HCT116 (cell line): Measurements from ENCODE around the gene PPM1J. TPM values are rescaled to one million over a fixed set of nuclear protein-coding genes. Genes with fewer than 3 reads are reported as not detected.

ENCODE experiments used
- ATAC-seq: fragments of 200-7000 bp; cut with Tn5 transposase; 2 replicates; pipeline ENCODE4 v1.9.1; 2020; ENCODE audit warnings: mild to moderate bottlenecking, moderate library complexity
- BruUV-seq: library from RNA; stranded (reverse); fragments of 400-500 nt; replicated peaks from 2 replicates; lab custom pipeline; 2021; lab: Mats Ljungman, UMichigan
- CTCF ChIA-PET: fragments of 300-600 bp; sonication (Branson Sonifier 250); formaldehyde crosslinking; loops from one replicate; lab custom pipeline; 2021; ENCODE audit warnings: antibody characterized with exemption; lab: Charles Lee
- POLR2A ChIA-PET: fragments of 300-600, 350-600 bp; sonication (Branson Sonifier 250); formaldehyde crosslinking; loops from one replicate; lab custom pipeline; 2021; ENCODE audit warnings: antibody characterized with exemption; lab: Charles Lee
- RAD21 ChIA-PET, 2 experiments: fragments of 300-600 bp; sonication (Branson Sonifier 250); formaldehyde crosslinking; loops; one replicate each; lab custom pipeline; 2023; ENCODE audit warnings: low total read pairs in 2 of 2; ENCODE audit not compliant: uncharacterized antibody in 2 of 2, unreplicated experiment in 2 of 2, low non-redundant PET in 1 of 2; lab: Charles Lee
- DNase-seq: peaks from one replicate; pipeline ENCODE4 v3.0.0-alpha.2; 2010; ENCODE audit warnings: low read depth, low spot score
- H2AFZ ChIP-seq: fragments of 200-600 bp; shearing (Covaris generic), sonication (generic); 2 replicates; pipeline ENCODE4 v1.6.1; 2017; ENCODE audit warnings: low read depth, mixed run types, mixed read lengths, antibody characterized with exemption, low read length; ENCODE audit not compliant: poor library complexity, severe bottlenecking
- H3K27ac ChIP-seq: 2 replicates; pipeline ENCODE4 v1.5.1; 2012; ENCODE audit warnings: low read depth, low read length
- H3K27me3 ChIP-seq: fragments of 200-600 bp; sonication (generic); 2 replicates; pipeline ENCODE4 v1.6.1; 2016; ENCODE audit warnings: mixed run types, low read length, mixed read lengths; ENCODE audit not compliant: insufficient read depth
- H3K36me3 ChIP-seq, 2 experiments: fragments of 200-500 bp in 1 of 2; fragments of 200-600 bp in 1 of 2; sonication (Bioruptor generic) in 1 of 2; sonication (generic) in 1 of 2; 2 replicates each; pipeline versions ENCODE4 v1.5.1 to v1.6.1; 2014 to 2016; ENCODE audit warnings: low read length in 2 of 2, inconsistent platforms in 1 of 2, mixed read lengths in 1 of 2, mixed run types in 1 of 2; ENCODE audit not compliant: insufficient read depth in 2 of 2, control insufficient read depth in 1 of 2
- H3K4me1 ChIP-seq, 2 experiments: fragments of 200-600 bp in 1 of 2; sonication (generic) in 1 of 2; 2 replicates each; pipeline versions ENCODE4 v1.5.1 to v1.6.1; 2012 to 2017; ENCODE audit warnings: low read length in 2 of 2, inconsistent platforms in 1 of 2, mild to moderate bottlenecking in 1 of 2, mixed read lengths in 1 of 2, mixed run types in 1 of 2, moderate library complexity in 1 of 2; ENCODE audit not compliant: insufficient read depth in 2 of 2, control insufficient read depth in 1 of 2
- H3K4me2 ChIP-seq: fragments of 200-600 bp; sonication (generic); 2 replicates; pipeline ENCODE4 v1.6.1; 2017; ENCODE audit warnings: mixed run types, low read length, mixed read lengths
- H3K4me3 ChIP-seq, 2 experiments: fragments of 200-600 bp in 1 of 2; sonication (generic) in 1 of 2; replicated peaks in 1 of 2; 2 replicates each; pipeline ENCODE4 v1.5.1; 2011 to 2016; ENCODE audit warnings: low read length in 2 of 2, control low read depth in 1 of 2, low read depth in 1 of 2, mild to moderate bottlenecking in 1 of 2, mixed read lengths in 1 of 2, mixed run types in 1 of 2
- H3K79me2 ChIP-seq: fragments of 200-600 bp; sonication (generic); 2 replicates; pipeline ENCODE4 v1.6.1; 2017; ENCODE audit warnings: mild to moderate bottlenecking, mixed run types, low read length, moderate library complexity, mixed read lengths; ENCODE audit not compliant: insufficient read depth
- H3K9ac ChIP-seq: fragments of 200-600 bp; sonication (generic); 2 replicates; pipeline ENCODE4 v1.6.1; 2016; ENCODE audit warnings: low read length, mixed read lengths
- H3K9me2 ChIP-seq: fragments of 200-600 bp; sonication (generic), shearing (Covaris generic); 2 replicates; pipeline ENCODE4 v1.6.1; 2017; ENCODE audit warnings: mixed run types, mild to moderate bottlenecking, moderate library complexity; ENCODE audit not compliant: insufficient read depth
- H3K9me3 ChIP-seq, 2 experiments: fragments of 200-500 bp in 1 of 2; fragments of 200-600 bp in 1 of 2; sonication (Bioruptor generic) in 1 of 2; sonication (generic) in 1 of 2; 2 replicates each; pipeline ENCODE4 v1.6.1; 2014 to 2017; ENCODE audit warnings: low read length in 2 of 2, mixed read lengths in 2 of 2, inconsistent platforms in 1 of 2, low read depth in 1 of 2, mild to moderate bottlenecking in 1 of 2, mixed run types in 1 of 2, moderate library complexity in 1 of 2; ENCODE audit not compliant: control insufficient read depth in 1 of 2, insufficient read depth in 1 of 2
- H4K20me1 ChIP-seq: fragments of 200-600 bp; sonication (generic), shearing (Covaris generic); 2 replicates; pipeline ENCODE4 v1.6.1; 2017; ENCODE audit warnings: mixed run types, mild to moderate bottlenecking, moderate library complexity; ENCODE audit not compliant: insufficient read depth
- CBX3 ChIP-seq: IDR thresholded peaks from 2 replicates; pipeline ENCODE4 v1.6.1; 2012; ENCODE audit warnings: low read depth
- CEBPB ChIP-seq: IDR thresholded peaks from 2 replicates; pipeline ENCODE4 v1.6.1; 2012; ENCODE audit warnings: low read depth
- ELF1 ChIP-seq: IDR thresholded peaks from 2 replicates; pipeline ENCODE4 v1.6.1; 2012; ENCODE audit warnings: low read depth, borderline replicate concordance
- JUND ChIP-seq: IDR thresholded peaks from 2 replicates; pipeline ENCODE4 v1.6.1; 2012
- POLR2A ChIP-seq: IDR thresholded peaks from 2 replicates; pipeline ENCODE4 v1.7.0; 2011; ENCODE audit warnings: borderline replicate concordance; ENCODE audit not compliant: insufficient read depth, insufficient read length; ENCODE audit errors: extremely low read depth
- RAD21 ChIP-seq: IDR thresholded peaks from 2 replicates; pipeline ENCODE4 v1.6.1; 2012; ENCODE audit warnings: low read depth, mild to moderate bottlenecking
- SIN3A ChIP-seq: IDR thresholded peaks from 2 replicates; pipeline ENCODE4 v1.6.1; 2012; ENCODE audit warnings: low read depth
- SRF ChIP-seq: IDR thresholded peaks from 2 replicates; pipeline ENCODE4 v1.6.1; 2012; ENCODE audit warnings: low read depth
- TCF7L2 ChIP-seq: IDR thresholded peaks from 2 replicates; pipeline ENCODE4 v1.7.0; 2011; ENCODE audit warnings: borderline replicate concordance, inconsistent platforms; ENCODE audit not compliant: insufficient read depth, insufficient read length; ENCODE audit errors: extremely low read depth
- YY1 ChIP-seq: IDR thresholded peaks from 2 replicates; pipeline ENCODE4 v1.6.1; 2011; ENCODE audit warnings: low read length, low read depth, moderate library complexity, mild to moderate bottlenecking; ENCODE audit not compliant: insufficient replicate concordance; ENCODE audit errors: extremely low read depth
- ZFX ChIP-seq: fragments of 450-650 bp; IDR thresholded peaks from 2 replicates; pipeline ENCODE4 v1.6.1; 2017
- intact Hi-C: fragments of 100-400 bp; cut with micrococcal nuclease; formaldehyde crosslinking; loops from 2 replicates; pipeline ENCODE4 v1.10.0; 2022
- total RNA-seq: library from RNA; stranded (reverse); gene quantifications from one replicate; pipeline ENCODE4 v1.2.1, GENCODE V29; 2021; ENCODE audit not compliant: unreplicated experiment
- TF ChIP-seq, protein P1 (sequence below): IDR thresholded peaks from 2 replicates; pipeline ENCODE4 v1.6.1; 2012; ENCODE audit warnings: low read depth
- TF ChIP-seq, protein P2 (sequence below): IDR thresholded peaks from 2 replicates; pipeline ENCODE4 v1.6.1; 2012
- TF ChIP-seq, protein P3 (sequence below): IDR thresholded peaks from 2 replicates; pipeline ENCODE4 v1.6.1; 2011; ENCODE audit warnings: mild to moderate bottlenecking, low read length, moderate library complexity; ENCODE audit not compliant: insufficient replicate concordance; ENCODE audit errors: extremely low read depth
- TF ChIP-seq, protein P4 (sequence below), 3 experiments: fragments of 200-600 bp in 1 of 3; sonication (generic) in 1 of 3; IDR thresholded peaks in 2 of 3; conservative IDR thresholded peaks in 1 of 3; 2 replicates each; pipeline ENCODE4 v1.5.1; 2012 to 2017; ENCODE audit warnings: low read depth in 2 of 3, low read length in 2 of 3, antibody characterized with exemption in 1 of 3, borderline replicate concordance in 1 of 3, control low read depth in 1 of 3, mild to moderate bottlenecking in 1 of 3, mixed read lengths in 1 of 3, mixed run types in 1 of 3, moderate library complexity in 1 of 3; ENCODE audit not compliant: insufficient read depth in 1 of 3

Gene PPM1J
- total RNA-seq, 1 experiment from 2014 or later, result 7.5 TPM

DNA sequence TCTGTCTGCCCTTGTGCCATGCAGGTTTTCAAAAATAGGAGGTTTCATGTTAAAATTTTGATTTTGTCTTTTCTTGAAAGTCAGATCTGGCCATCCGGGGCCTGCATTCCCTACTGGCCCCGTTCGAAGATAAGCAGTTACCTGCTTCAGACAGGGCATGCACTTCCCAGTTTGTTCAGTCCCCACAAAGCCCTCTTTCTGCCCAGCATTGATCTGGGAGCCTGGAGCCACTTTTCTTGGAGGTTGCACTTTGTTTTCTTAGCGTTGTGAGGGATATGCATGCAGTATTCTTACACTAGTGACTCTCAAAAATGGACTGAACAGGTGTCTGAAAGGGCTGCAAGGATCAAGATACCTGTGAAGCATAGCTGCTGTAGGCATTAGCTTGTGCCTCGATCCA is 29.2 kb downstream of the PPM1J start:
- BruUV-seq, result no TSS peak
- Histone ChIP-seq H3K4me2 (no peak overlapping the region), H3K4me3 (no peak overlapping the region), H3K9me2 (no peaks in the 10 kb centered on the region), H3K9ac (no peak overlapping the region), H3K36me3 (peaks cover 0 to 4% of the 10 kb centered on the region in 2 experiments; a peak in 2 of 4 replicates), H4K20me1 (no peaks in the 10 kb centered on the region), H3K4me1 (no peaks in the 10 kb centered on the region; a peak in 1 of 4 replicates), H3K27me3 (no peaks in the 10 kb centered on the region), H3K79me2 (0 out of 2 replicates have a peak, but pooled peaks cover 15% of the 10 kb centered on the region), H2AFZ (no peak overlapping the region), H3K9me3 (no peaks in the 10 kb centered on the region), H3K27ac (no peak overlapping the region)
- intact Hi-C loops, result no loop called here
- ATAC-seq, result no peak
- ChIA-PET RAD21 (interaction anchor here in 1 of 2 experiments (0.5 kb wide), 1 partner anchor 17 kb away, joined by 3 read pairs; no protein-coding TSS in a partner anchor), CTCF (no interaction called here), POLR2A (no interaction called here)
- no peak for DNase-seq
- TF ChIP-seq RAD21 (no peak), CEBPB (no peak), JUND (no peak), YY1 (no peak), POLR2A (no peak), ELF1 (no peak), SRF (no peak), TCF7L2 (no peak), ZFX (no peak), CBX3 (no peak), SIN3A (no peak)
- TF ChIP-seq, protein P1, sequence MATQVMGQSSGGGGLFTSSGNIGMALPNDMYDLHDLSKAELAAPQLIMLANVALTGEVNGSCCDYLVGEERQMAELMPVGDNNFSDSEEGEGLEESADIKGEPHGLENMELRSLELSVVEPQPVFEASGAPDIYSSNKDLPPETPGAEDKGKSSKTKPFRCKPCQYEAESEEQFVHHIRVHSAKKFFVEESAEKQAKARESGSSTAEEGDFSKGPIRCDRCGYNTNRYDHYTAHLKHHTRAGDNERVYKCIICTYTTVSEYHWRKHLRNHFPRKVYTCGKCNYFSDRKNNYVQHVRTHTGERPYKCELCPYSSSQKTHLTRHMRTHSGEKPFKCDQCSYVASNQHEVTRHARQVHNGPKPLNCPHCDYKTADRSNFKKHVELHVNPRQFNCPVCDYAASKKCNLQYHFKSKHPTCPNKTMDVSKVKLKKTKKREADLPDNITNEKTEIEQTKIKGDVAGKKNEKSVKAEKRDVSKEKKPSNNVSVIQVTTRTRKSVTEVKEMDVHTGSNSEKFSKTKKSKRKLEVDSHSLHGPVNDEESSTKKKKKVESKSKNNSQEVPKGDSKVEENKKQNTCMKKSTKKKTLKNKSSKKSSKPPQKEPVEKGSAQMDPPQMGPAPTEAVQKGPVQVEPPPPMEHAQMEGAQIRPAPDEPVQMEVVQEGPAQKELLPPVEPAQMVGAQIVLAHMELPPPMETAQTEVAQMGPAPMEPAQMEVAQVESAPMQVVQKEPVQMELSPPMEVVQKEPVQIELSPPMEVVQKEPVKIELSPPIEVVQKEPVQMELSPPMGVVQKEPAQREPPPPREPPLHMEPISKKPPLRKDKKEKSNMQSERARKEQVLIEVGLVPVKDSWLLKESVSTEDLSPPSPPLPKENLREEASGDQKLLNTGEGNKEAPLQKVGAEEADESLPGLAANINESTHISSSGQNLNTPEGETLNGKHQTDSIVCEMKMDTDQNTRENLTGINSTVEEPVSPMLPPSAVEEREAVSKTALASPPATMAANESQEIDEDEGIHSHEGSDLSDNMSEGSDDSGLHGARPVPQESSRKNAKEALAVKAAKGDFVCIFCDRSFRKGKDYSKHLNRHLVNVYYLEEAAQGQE, result no peak
- TF ChIP-seq, protein P2, sequence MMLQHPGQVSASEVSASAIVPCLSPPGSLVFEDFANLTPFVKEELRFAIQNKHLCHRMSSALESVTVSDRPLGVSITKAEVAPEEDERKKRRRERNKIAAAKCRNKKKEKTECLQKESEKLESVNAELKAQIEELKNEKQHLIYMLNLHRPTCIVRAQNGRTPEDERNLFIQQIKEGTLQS, result no peak
- TF ChIP-seq, protein P3, sequence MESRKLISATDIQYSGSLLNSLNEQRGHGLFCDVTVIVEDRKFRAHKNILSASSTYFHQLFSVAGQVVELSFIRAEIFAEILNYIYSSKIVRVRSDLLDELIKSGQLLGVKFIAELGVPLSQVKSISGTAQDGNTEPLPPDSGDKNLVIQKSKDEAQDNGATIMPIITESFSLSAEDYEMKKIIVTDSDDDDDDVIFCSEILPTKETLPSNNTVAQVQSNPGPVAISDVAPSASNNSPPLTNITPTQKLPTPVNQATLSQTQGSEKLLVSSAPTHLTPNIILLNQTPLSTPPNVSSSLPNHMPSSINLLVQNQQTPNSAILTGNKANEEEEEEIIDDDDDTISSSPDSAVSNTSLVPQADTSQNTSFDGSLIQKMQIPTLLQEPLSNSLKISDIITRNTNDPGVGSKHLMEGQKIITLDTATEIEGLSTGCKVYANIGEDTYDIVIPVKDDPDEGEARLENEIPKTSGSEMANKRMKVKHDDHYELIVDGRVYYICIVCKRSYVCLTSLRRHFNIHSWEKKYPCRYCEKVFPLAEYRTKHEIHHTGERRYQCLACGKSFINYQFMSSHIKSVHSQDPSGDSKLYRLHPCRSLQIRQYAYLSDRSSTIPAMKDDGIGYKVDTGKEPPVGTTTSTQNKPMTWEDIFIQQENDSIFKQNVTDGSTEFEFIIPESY, result no peak
- TF ChIP-seq, protein P4, sequence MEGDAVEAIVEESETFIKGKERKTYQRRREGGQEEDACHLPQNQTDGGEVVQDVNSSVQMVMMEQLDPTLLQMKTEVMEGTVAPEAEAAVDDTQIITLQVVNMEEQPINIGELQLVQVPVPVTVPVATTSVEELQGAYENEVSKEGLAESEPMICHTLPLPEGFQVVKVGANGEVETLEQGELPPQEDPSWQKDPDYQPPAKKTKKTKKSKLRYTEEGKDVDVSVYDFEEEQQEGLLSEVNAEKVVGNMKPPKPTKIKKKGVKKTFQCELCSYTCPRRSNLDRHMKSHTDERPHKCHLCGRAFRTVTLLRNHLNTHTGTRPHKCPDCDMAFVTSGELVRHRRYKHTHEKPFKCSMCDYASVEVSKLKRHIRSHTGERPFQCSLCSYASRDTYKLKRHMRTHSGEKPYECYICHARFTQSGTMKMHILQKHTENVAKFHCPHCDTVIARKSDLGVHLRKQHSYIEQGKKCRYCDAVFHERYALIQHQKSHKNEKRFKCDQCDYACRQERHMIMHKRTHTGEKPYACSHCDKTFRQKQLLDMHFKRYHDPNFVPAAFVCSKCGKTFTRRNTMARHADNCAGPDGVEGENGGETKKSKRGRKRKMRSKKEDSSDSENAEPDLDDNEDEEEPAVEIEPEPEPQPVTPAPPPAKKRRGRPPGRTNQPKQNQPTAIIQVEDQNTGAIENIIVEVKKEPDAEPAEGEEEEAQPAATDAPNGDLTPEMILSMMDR (IDR thresholded peaks at IDR 0.05 in 2 of 3, conservative IDR thresholded peaks at IDR 0.05 in 1 of 3; ENCODE audit: borderline replicate concordance in 1 of 3, insufficient read depth in 1 of 3, low read depth in 2 of 3, low read length in 2 of 3), result no peak
